HepG2 (cell line): ENCODE measurements around the gene ALCAM. TPM values are rescaled to one million over a fixed set of nuclear protein-coding genes. Genes with fewer than 3 reads are reported as not detected.

Source experiments
- ATAC-seq: fragments of 200-7000 bp; cut with Tn5 transposase; 3 replicates; pipeline ENCODE4 v1.9.1; 2020; ENCODE audit warnings: mild to moderate bottlenecking, moderate library complexity
- BruUV-seq: library from RNA; stranded (reverse); fragments of 400-500 nt; replicated peaks from 2 replicates; lab custom pipeline; 2021; lab: Mats Ljungman, UMichigan
- CTCF ChIA-PET: fragments of 300-600 bp; formaldehyde crosslinking; extraction: SDS; loops from one replicate; lab custom pipeline; 2021; ENCODE audit warnings: low total read pairs, inconsistent platforms, low intra/inter-chr PET ratio; lab: Yijun Ruan, JAX
- POLR2A ChIA-PET: fragments of 350-600 bp; sonication (Branson Sonifier 250); formaldehyde crosslinking; loops from one replicate; lab custom pipeline; 2020; ENCODE audit warnings: antibody characterized with exemption, inconsistent platforms; lab: Yijun Ruan, JAX
- DNase-seq: peaks from one replicate; pipeline ENCODE4 v3.0.0-alpha.2; 2015; ENCODE audit warnings: low spot score
- FAIRE-seq: peaks from 3 replicates; lab custom pipeline; 2011; peaks lifted over from hg19 to GRCh38; lab: Jason Lieb, UNC
- H2AFZ ChIP-seq: one replicate; pipeline ENCODE4 v1.6.1; 2011; ENCODE audit warnings: low read length, inconsistent platforms
- H3K27ac ChIP-seq: fragments of 300-600 bp; 3 replicates; pipeline ENCODE4 v1.8.0; 2011; ENCODE audit warnings: mixed run types, mild to moderate bottlenecking, mixed read lengths, low read length, inconsistent platforms; ENCODE audit not compliant: insufficient read depth; ENCODE audit errors: extremely low read length
- H3K27me3 ChIP-seq, 2 experiments: fragments of 200-600 bp in 1 of 2; 2 replicates in 1 of 2; 3 replicates in 1 of 2; pipeline versions ENCODE4 v1.6.0 to v1.8.0; 2011; ENCODE audit warnings: low read length in 2 of 2, mild to moderate bottlenecking in 2 of 2, moderate library complexity in 2 of 2, inconsistent platforms in 1 of 2; ENCODE audit not compliant: insufficient read depth in 2 of 2, control insufficient read depth in 1 of 2
- H3K36me3 ChIP-seq, 2 experiments: fragments of 200-600 bp in 1 of 2; replicated peaks in 1 of 2; 2 replicates in 1 of 2; 3 replicates in 1 of 2; pipeline versions ENCODE4 v1.5.1 to v1.8.0; 2011; ENCODE audit warnings: low read length in 2 of 2, inconsistent platforms in 1 of 2; ENCODE audit not compliant: insufficient read depth in 2 of 2, control insufficient read depth in 1 of 2
- H3K4me1 ChIP-seq: 2 replicates; pipeline ENCODE4 v1.5.1; 2012; ENCODE audit warnings: low read length, inconsistent platforms; ENCODE audit not compliant: insufficient read depth
- H3K4me2 ChIP-seq: 2 replicates; pipeline ENCODE4 v1.6.0; 2011; ENCODE audit warnings: low read depth, low read length, inconsistent platforms
- H3K4me3 ChIP-seq, 3 experiments: fragments of 200-600 bp in 1 of 3; sonication (generic), shearing (Covaris generic) in 1 of 3; replicated peaks in 1 of 3; 2 replicates each; pipeline ENCODE4 v1.5.1; 2011 to 2016; ENCODE audit warnings: low read length in 3 of 3, inconsistent platforms in 2 of 3, low read depth in 2 of 3, mild to moderate bottlenecking in 2 of 3, control low read depth in 1 of 3, mixed read lengths in 1 of 3; ENCODE audit not compliant: insufficient read depth in 1 of 3
- H3K79me2 ChIP-seq: one replicate; pipeline ENCODE4 v1.6.1; 2011; ENCODE audit warnings: low read length, inconsistent platforms; ENCODE audit not compliant: insufficient read depth
- H3K9ac ChIP-seq: 2 replicates; pipeline ENCODE4 v1.6.0; 2011; ENCODE audit warnings: mild to moderate bottlenecking, low read depth, low read length, inconsistent platforms; ENCODE audit not compliant: insufficient read depth
- H3K9me3 ChIP-seq: 2 replicates; pipeline ENCODE4 v1.5.1; 2012; ENCODE audit warnings: mild to moderate bottlenecking, low read length
- H4K20me1 ChIP-seq: 2 replicates; pipeline ENCODE4 v1.6.0; 2011; ENCODE audit warnings: inconsistent platforms, mild to moderate bottlenecking, low read length, moderate library complexity; ENCODE audit not compliant: insufficient read depth
- ATF7-NPFF ChIP-seq: sonication (generic); formaldehyde crosslinking; IDR thresholded peaks from 2 replicates; pipeline ENCODE4 v1.8.1; 2023; ENCODE audit warnings: mild to moderate bottlenecking, low read depth, missing genetic modification reagents, moderate library complexity
- EZH2 ChIP-seq: conservative IDR thresholded peaks from 2 replicates; pipeline ENCODE4 v1.6.1; 2012; ENCODE audit warnings: mild to moderate bottlenecking, low read depth, low read length, moderate library complexity
- HIVEP1 ChIP-seq: sonication (generic); formaldehyde crosslinking; IDR thresholded peaks from 2 replicates; pipeline ENCODE4 v1.4.0; 2020; ENCODE audit warnings: mild to moderate bottlenecking, missing genetic modification reagents
- MXD4 ChIP-seq: IDR thresholded peaks from 2 replicates; pipeline ENCODE4 v1.6.1; 2016; ENCODE audit warnings: mild to moderate bottlenecking, missing biosample characterization, missing genetic modification reagents
- ONECUT2 ChIP-seq: sonication (generic); formaldehyde crosslinking; IDR thresholded peaks from 2 replicates; pipeline ENCODE4 v1.4.0; 2020; ENCODE audit warnings: missing genetic modification reagents
- THAP11 ChIP-seq: IDR thresholded peaks from 2 replicates; pipeline ENCODE4 v1.6.1; 2016; ENCODE audit warnings: missing biosample characterization, missing genetic modification reagents
- U2AF1 ChIP-seq: fragments of 200-400 bp; formaldehyde crosslinking; optimal IDR thresholded peaks from 2 replicates; pipeline ENCODE3; 2017; ENCODE audit warnings: mild to moderate bottlenecking, low read depth, low read length
- XRCC5 ChIP-seq: fragments of 200-400 bp; formaldehyde crosslinking; optimal IDR thresholded peaks from 2 replicates; pipeline ENCODE3; 2017; ENCODE audit warnings: mild to moderate bottlenecking, low read length
- ZEB1 ChIP-seq: IDR thresholded peaks from 2 replicates; pipeline ENCODE4 v1.6.1; 2012; ENCODE audit warnings: mild to moderate bottlenecking, low read depth, inconsistent platforms; ENCODE audit not compliant: insufficient replicate concordance
- ZFYVE20 ChIP-seq: sonication (generic); formaldehyde crosslinking; IDR thresholded peaks from 2 replicates; pipeline ENCODE4 v1.8.0; 2023; ENCODE audit warnings: low read depth, mild to moderate bottlenecking, moderate library complexity, missing genetic modification reagents, borderline replicate concordance
- ZNF709 ChIP-seq: sonication (generic); formaldehyde crosslinking; IDR thresholded peaks from 2 replicates; pipeline ENCODE4 v1.5.0; 2020; ENCODE audit warnings: mild to moderate bottlenecking, missing genetic modification reagents
- ZNF746 ChIP-seq: sonication (generic); formaldehyde crosslinking; IDR thresholded peaks from 2 replicates; pipeline ENCODE4 v1.8.0; 2022; ENCODE audit warnings: mild to moderate bottlenecking, missing genetic modification reagents
- ZNF772 ChIP-seq: sonication (generic); formaldehyde crosslinking; IDR thresholded peaks from 2 replicates; pipeline ENCODE4 v1.5.0; 2020; ENCODE audit warnings: mild to moderate bottlenecking, missing genetic modification reagents
- ZNF776 ChIP-seq: sonication (generic); formaldehyde crosslinking; IDR thresholded peaks from 2 replicates; pipeline ENCODE4 v1.4.0; 2020; ENCODE audit warnings: mild to moderate bottlenecking, missing genetic modification reagents
- WGBS: methylation state at CpG from one replicate; pipeline ENCODE4 v1.1.6; 2017; ENCODE audit warnings: low lambda C conversion rate; 5-methylcytosine and 5-hydroxymethylcytosine counted together
- in situ Hi-C: cut with HindIII; loops from 2 replicates; pipeline ENCODE4 v1.10.0; 2017; ENCODE audit warnings: low pct_unique_long_range_greater_than_20kb; ENCODE audit not compliant: extremely low pct_ligation_motif_present
- intact Hi-C: fragments of 100-400 bp; cut with micrococcal nuclease; formaldehyde crosslinking; loops from one replicate; pipeline ENCODE4 v1.10.0; 2022; ENCODE audit not compliant: unreplicated experiment
- polyA plus RNA-seq, 8 experiments: library from polyadenylated mRNA; depleted of rRNA in 3 of 8; stranded (reverse) in 7 of 8; unstranded in 1 of 8; fragments of >200 nt; fragmentation: Illumina TruSeq in 4 of 8; extraction: Trizol in 4 of 8; gene quantifications; 2 replicates each; pipeline versions ENCODE4 v1.2.1 to v1.2.3, GENCODE V29; 2011 to 2016; ENCODE audit warnings: low read depth in 4 of 8, missing spikeins in 1 of 8, mixed read lengths in 1 of 8; ENCODE audit not compliant: insufficient read depth in 1 of 8
- total RNA-seq, 5 experiments: library from RNA; depleted of rRNA; stranded (reverse); fragments of >200 nt; fragmentation: Illumina TruSeq; extraction: Trizol; gene quantifications; 2 replicates each; pipeline ENCODE4 v1.2.3, GENCODE V29; 2016; ENCODE audit warnings: low read depth in 1 of 5
- TF ChIP-seq, protein P1 (sequence below): IDR thresholded peaks from 2 replicates; pipeline ENCODE4 v1.6.1; 2016; ENCODE audit warnings: control low read depth
- TF ChIP-seq, protein P2 (sequence below): sonication (generic); formaldehyde crosslinking; IDR thresholded peaks from 2 replicates; pipeline ENCODE4 v1.4.0; 2020; ENCODE audit warnings: mild to moderate bottlenecking, low read depth, missing genetic modification reagents
- TF ChIP-seq, protein P3 (sequence below): sonication (generic); formaldehyde crosslinking; IDR thresholded peaks from 2 replicates; pipeline ENCODE4 v1.4.0; 2020; ENCODE audit warnings: missing genetic modification reagents, mild to moderate bottlenecking, borderline replicate concordance

ALCAM gene
- total and polyA plus RNA-seq, 2 of the 13 experiments (the other 11 are each of a cell fraction or from before 2014, with no cell fraction given): 26.0 to 33.1 TPM

DNA sequence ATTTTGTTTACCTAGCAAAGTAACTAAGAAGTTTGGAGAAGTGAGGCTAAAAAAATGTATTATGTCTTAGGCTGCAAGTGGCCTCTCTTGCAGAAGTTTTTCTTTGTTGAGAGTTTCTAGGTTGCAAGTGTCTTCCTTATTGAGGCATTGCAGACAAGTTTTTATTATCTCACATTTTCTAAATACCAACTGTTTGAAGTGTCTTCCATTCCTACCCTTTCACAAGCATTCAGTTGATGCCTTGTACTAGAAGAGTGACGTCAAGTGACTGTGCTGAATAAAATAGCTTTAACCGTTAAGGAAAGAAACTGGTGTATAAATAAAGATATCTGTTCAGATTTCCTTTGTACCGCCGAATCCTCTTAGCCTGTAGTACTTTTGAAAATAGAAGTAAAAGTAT, 123.3 kb downstream of the ALCAM start:
- H3K4me3 ChIP-seq: no peak overlapping the region
- no peak overlapping the region for H3K27ac ChIP-seq
- H3K9me3 ChIP-seq: peaks cover 19% of the 10 kb centered on the region
- FAIRE-seq (no peak), ATAC-seq (no peak), DNase-seq (no peak)
- H3K36me3 ChIP-seq: peaks cover 3% of the 10 kb centered on the region in 2 experiments; a peak in 2 of 5 replicates
- H3K27me3 ChIP-seq: no peaks in the 10 kb centered on the region
- no peaks in the 10 kb centered on the region for H4K20me1 ChIP-seq
- intact Hi-C loops (no loop called here), in situ Hi-C loops (no loop called here)
- H3K4me1 ChIP-seq: peaks cover 12% of the 10 kb centered on the region
- no peak overlapping the region for H3K9ac ChIP-seq
- WGBS: 97% methylated on average over 4 of the region's 4 CpGs
- no peak overlapping the region for H2AFZ ChIP-seq
- no peaks in the 10 kb centered on the region for H3K79me2 ChIP-seq
- ChIA-PET CTCF (no interaction called here), POLR2A (no interaction called here)
- no peak overlapping the region for H3K4me2 ChIP-seq
- no TSS peak for BruUV-seq
- TF ChIP-seq ONECUT2 (CRISPR knock-in tag): no peak
- TF ChIP-seq, protein P1, sequence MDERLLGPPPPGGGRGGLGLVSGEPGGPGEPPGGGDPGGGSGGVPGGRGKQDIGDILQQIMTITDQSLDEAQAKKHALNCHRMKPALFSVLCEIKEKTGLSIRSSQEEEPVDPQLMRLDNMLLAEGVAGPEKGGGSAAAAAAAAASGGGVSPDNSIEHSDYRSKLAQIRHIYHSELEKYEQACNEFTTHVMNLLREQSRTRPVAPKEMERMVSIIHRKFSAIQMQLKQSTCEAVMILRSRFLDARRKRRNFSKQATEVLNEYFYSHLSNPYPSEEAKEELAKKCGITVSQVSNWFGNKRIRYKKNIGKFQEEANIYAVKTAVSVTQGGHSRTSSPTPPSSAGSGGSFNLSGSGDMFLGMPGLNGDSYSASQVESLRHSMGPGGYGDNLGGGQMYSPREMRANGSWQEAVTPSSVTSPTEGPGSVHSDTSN: no peak
- TF ChIP-seq THAP11 (CRISPR knock-in tag): no peak
- no peak for TF ChIP-seq ZNF746 (CRISPR knock-in tag)
- no peak for TF ChIP-seq MXD4 (CRISPR knock-in tag)
- no peak for TF ChIP-seq ATF7-NPFF (CRISPR knock-in tag)
- TF ChIP-seq EZH2: no peak
- TF ChIP-seq XRCC5: no peak
- TF ChIP-seq U2AF1: no peak
- TF ChIP-seq ZNF772 (CRISPR knock-in tag): no peak
- no peak for TF ChIP-seq ZNF709
- TF ChIP-seq ZNF776 (CRISPR knock-in tag): no peak
- TF ChIP-seq, protein P2, sequence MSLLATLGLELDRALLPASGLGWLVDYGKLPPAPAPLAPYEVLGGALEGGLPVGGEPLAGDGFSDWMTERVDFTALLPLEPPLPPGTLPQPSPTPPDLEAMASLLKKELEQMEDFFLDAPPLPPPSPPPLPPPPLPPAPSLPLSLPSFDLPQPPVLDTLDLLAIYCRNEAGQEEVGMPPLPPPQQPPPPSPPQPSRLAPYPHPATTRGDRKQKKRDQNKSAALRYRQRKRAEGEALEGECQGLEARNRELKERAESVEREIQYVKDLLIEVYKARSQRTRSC (CRISPR knock-in tag): no peak
- no peak for TF ChIP-seq HIVEP1 (CRISPR knock-in tag)
- TF ChIP-seq ZEB1: no peak
- TF ChIP-seq, protein P3, sequence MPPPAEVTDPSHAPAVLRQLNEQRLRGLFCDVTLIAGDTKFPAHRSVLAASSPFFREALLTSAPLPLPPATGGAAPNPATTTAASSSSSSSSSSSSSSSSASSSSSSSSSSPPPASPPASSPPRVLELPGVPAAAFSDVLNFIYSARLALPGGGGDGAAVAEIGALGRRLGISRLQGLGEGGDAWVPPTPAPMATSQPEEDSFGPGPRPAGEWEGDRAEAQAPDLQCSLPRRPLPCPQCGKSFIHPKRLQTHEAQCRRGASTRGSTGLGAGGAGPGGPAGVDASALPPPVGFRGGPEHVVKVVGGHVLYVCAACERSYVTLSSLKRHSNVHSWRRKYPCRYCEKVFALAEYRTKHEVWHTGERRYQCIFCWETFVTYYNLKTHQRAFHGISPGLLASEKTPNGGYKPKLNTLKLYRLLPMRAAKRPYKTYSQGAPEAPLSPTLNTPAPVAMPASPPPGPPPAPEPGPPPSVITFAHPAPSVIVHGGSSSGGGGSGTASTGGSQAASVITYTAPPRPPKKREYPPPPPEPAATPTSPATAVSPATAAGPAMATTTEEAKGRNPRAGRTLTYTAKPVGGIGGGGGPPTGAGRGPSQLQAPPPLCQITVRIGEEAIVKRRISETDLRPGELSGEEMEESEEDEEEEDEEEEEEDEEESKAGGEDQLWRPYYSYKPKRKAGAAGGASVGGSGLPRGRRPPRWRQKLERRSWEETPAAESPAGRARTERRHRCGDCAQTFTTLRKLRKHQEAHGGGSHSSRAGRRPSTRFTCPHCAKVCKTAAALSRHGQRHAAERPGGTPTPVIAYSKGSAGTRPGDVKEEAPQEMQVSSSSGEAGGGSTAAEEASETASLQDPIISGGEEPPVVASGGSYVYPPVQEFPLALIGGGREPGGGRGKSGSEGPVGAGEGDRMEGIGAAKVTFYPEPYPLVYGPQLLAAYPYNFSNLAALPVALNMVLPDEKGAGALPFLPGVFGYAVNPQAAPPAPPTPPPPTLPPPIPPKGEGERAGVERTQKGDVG (CRISPR knock-in tag): no peak
- no peak for TF ChIP-seq ZFYVE20 (CRISPR knock-in tag)
